Retinal pigment epithelial cell (primary cell): ENCODE measurements around the gene APBA2.

Experiments
- DNase-seq: peaks from one replicate; pipeline ENCODE4 v3.0.0-alpha.2; 2010; ENCODE audit warnings: low read depth
- H3K4me3 ChIP-seq: 2 replicates; pipeline ENCODE4 v1.5.1; 2011; ENCODE audit warnings: mild to moderate bottlenecking, low read length, control low read depth, moderate library complexity
- CTCF ChIP-seq: conservative IDR thresholded peaks from 2 replicates; pipeline ENCODE4 v1.5.1; 2011; ENCODE audit warnings: low read depth, low read length, control low read depth, inconsistent platforms

APBA2 gene

GRCh38 chr15:28944286-28944685 lies 58.5 kb downstream of the APBA2 start:
- H3K4me3 ChIP-seq: no peak overlapping the region
- no peak for DNase-seq
- no peak for TF ChIP-seq CTCF

- TF ChIP-seq CTCF: no peak
- no peak overlapping the region for H3K4me3 ChIP-seq
- no peak for DNase-seq
Measured at GRCh38 chr15:28944696-28945300, 59.0 kb downstream of the APBA2 start.

GRCh38 chr15:28945626-28946230 lies 60.0 kb downstream of the APBA2 start:
- DNase-seq: no peak
- no peak for TF ChIP-seq CTCF
- H3K4me3 ChIP-seq: no peak overlapping the region

GRCh38 chr15:28946803-28947202 lies 61.0 kb downstream of the APBA2 start:
- TF ChIP-seq CTCF: no peak
- no peak overlapping the region for H3K4me3 ChIP-seq
- DNase-seq: no peak

- H3K4me3 ChIP-seq: no peak overlapping the region
- TF ChIP-seq CTCF: no peak
- no peak for DNase-seq
Measured at GRCh38 chr15:28947221-28947674, 61.5 kb downstream of the APBA2 start.

- DNase-seq: no peak
- TF ChIP-seq CTCF: no peak
- no peak overlapping the region for H3K4me3 ChIP-seq
Measured at GRCh38 chr15:28948036-28948435, 62.3 kb downstream of the APBA2 start.

- no peak overlapping the region for H3K4me3 ChIP-seq
- no peak for DNase-seq
- no peak for TF ChIP-seq CTCF
Measured at GRCh38 chr15:28950916-28951315, 65.1 kb downstream of the APBA2 start.
